ENCODE measurements around the gene SDK1.

SDK1 gene

DNA sequence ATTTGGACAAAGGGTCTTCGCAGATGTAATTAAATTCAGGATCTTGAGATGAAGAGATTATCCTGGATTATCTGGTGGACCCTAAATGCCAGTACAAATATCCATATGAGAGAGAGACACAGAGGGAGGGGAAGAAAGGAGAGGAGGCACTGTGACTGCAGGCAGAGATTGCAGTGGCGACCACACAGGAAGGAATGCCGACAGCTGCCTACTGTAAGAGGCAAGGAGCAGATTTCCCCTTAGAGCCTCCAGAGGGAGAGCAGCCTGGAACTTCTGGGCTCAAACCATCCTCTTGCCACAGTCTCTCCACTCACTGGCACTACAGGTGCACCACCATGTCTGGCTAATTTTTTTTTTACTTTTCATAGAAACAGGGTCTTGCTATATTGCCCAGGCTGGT lies 152.3 kb downstream of the SDK1 start:
- DNase-seq (ENCODE audit: extremely low read depth in 1 of 2, low read depth in 1 of 2): no peak

GRCh38 chr7:3455806-3456595 lies 154.9 kb downstream of the SDK1 start:
- DNase-seq (ENCODE audit: extremely low read depth in 1 of 2, low read depth in 1 of 2): no peak

- DNase-seq (ENCODE audit: extremely low read depth in 1 of 2, low read depth in 1 of 2): no peak
These were observed 158.1 kb downstream of the SDK1 start for GRCh38 chr7:3459111-3459510.

- peak; percentile 22 to 35 for DNase-seq (ENCODE audit: extremely low read depth in 1 of 2, low read depth in 1 of 2)
These were observed 160.9 kb downstream of the SDK1 start for GRCh38 chr7:3461923-3462322.

GRCh38 chr7:3463696-3464095 lies 162.6 kb downstream of the SDK1 start:
- DNase-seq (ENCODE audit: extremely low read depth in 1 of 2, low read depth in 1 of 2): no peak

- DNase-seq (ENCODE audit: extremely low read depth in 1 of 2, low read depth in 1 of 2): peak in 1 of 2 donors; percentile 15
These were observed 164.0 kb downstream of the SDK1 start for GRCh38 chr7:3464900-3465622.

- DNase-seq (ENCODE audit: extremely low read depth in 1 of 2, low read depth in 1 of 2): no peak
These were observed 165.2 kb downstream of the SDK1 start for GRCh38 chr7:3466261-3466660.

DNA sequence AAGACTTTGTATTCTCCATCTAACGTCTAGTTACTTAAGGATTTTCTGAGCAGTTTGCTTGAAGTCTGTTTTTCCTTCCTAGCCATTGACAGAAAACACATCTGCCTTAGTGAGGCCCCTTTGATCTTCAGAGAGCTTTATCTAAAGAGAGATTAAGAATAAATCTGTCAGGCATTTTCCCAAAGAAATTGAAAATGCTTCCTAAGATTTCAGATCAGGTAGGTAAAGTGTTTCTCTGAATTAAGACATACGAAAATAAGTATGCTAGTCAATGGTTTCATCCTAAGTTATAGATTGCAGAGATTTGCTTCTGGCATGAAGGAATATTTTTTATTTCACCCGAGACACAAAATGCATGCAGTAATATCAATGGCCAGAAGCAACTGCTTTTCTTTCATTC lies 168.6 kb downstream of the SDK1 start:
- no peak for DNase-seq (ENCODE audit: extremely low read depth in 1 of 2, low read depth in 1 of 2)

DNA sequence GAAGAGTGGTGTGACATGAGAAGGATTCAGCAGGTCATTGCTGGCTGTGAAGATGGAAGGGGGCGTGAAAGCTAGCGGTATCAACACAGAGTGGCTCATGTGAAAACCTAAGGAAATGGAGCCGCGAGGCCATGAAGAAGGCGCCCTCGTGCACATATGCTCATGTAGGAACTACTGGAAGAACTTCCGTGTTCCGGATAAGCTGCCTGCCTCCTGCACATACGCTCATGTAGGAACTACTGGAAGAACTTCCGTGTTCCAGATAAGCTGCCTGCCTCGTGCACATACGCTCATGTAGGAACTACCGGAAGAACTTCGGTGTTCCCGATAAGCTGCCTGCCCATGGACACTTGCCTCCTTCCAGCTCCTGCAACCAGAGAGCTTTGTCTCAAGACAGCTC lies 179.1 kb downstream of the SDK1 start:
- no peak for DNase-seq (ENCODE audit: extremely low read depth in 1 of 2, low read depth in 1 of 2)

- no peak for DNase-seq (ENCODE audit: extremely low read depth in 1 of 2, low read depth in 1 of 2)
These were observed 180.4 kb downstream of the SDK1 start for GRCh38 chr7:3481435-3481834.

GRCh38 chr7:3482147-3482921 lies 181.3 kb downstream of the SDK1 start:
- DNase-seq (ENCODE audit: extremely low read depth in 1 of 2, low read depth in 1 of 2): no peak

DNA sequence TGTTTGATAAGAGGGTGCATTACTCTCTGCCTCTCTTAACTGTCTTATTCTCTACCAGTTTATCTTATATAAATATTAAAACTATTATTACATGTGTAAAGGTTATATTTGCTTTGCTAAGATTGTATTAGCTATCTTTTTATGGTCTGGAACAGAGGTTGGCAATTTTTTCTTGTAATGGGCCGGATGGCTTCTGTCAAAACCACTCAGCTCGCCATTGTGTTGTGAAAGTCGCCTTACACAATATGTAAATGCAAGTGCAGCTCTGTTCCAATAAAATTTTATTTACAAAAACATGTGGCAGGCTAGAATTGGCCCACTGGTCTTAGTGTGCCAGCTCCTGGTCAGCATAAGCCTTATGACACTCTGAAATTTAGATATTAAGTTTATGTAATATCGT lies 185.8 kb downstream of the SDK1 start:
- DNase-seq (ENCODE audit: extremely low read depth in 1 of 2, low read depth in 1 of 2): no peak

GRCh38 chr7:3488829-3489228 lies 187.8 kb downstream of the SDK1 start:
- DNase-seq (ENCODE audit: extremely low read depth in 1 of 2, low read depth in 1 of 2): no peak

- no peak for DNase-seq (ENCODE audit: extremely low read depth in 1 of 2, low read depth in 1 of 2)
These were observed 192.4 kb downstream of the SDK1 start for GRCh38 chr7:3493499-3493898.

DNA sequence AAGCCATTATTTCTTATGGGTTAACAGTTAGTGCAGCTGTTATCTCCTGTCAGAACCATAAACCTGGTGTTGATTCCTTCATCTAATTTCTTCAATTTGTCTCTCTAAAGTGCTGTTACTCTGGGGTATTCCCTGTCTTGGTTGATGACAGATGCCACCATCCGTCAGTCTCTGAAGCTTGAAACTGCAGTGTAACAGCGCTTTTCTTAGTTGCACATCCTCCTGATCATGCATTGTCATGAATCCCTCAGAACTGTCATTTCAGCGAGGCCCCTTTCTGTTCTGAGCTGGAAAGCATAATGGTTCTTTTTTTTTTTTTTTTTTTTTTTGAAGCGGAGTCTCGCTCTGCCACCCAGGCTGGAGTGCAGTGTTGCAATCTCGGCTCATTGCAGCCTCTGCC lies 193.9 kb downstream of the SDK1 start:
- no peak for DNase-seq (ENCODE audit: extremely low read depth in 1 of 2, low read depth in 1 of 2)

DNA sequence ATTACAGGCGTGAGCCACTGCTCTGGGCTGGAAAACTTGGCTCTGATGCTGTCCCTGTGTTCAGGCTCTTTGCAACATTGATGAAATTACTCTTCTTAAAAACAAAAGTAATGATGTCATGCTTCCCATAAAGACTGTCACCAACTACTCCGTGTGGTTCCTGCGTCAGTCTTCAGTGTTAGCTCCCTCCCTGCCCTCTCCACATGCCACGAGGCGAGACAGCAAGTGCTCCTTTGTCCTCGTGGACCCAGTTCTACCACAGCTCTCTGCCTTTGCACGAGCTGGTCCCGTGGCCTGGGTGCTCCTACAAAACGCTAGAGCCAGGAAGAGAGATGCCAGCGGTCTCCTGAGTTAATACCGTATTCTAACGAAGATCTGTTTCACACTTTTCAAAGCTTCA lies 194.5 kb downstream of the SDK1 start:
- no peak for DNase-seq (ENCODE audit: extremely low read depth in 1 of 2, low read depth in 1 of 2)

GRCh38 chr7:3495954-3496353 lies 194.9 kb downstream of the SDK1 start:
- no peak for DNase-seq (ENCODE audit: extremely low read depth in 1 of 2, low read depth in 1 of 2)

DNA sequence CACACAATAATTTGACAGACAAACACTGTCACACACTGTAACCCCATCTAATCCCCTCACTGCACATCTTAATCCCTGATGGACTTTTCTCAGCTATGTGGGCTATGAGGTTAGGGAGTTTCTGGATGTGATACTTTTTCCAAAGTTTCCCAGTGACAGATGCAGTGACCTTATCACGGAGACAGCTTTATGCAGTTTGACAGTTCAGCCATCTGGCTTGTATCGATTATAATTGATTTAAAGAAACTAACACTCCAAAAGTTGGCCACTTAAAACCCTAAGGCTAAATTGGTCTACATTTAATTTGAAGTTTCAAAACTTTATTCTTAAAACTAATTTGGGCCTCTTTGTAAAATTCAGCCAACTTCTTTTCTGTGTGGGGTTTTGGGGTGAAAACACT lies 196.7 kb downstream of the SDK1 start:
- no peak for DNase-seq (ENCODE audit: extremely low read depth in 1 of 2, low read depth in 1 of 2)

DNA sequence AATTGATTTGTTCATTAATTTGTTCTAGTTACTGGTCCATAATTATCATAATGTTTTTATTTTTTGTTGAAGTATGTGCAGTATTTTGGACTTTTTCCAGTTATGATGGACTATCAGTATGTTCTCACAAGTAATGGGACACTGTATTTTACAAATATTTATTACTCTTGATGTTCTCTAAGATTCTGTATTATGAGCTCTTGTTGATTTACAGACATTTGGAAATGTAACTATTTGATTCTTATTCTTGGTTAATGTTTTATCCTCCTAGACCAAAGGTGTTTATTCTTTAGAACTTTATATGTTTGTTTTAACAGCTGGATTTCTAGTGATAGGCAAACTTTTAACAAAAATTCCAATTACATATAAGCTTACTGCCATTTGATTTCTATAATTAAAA lies 200.6 kb downstream of the SDK1 start:
- no peak for DNase-seq (ENCODE audit: extremely low read depth in 1 of 2, low read depth in 1 of 2)

DNA sequence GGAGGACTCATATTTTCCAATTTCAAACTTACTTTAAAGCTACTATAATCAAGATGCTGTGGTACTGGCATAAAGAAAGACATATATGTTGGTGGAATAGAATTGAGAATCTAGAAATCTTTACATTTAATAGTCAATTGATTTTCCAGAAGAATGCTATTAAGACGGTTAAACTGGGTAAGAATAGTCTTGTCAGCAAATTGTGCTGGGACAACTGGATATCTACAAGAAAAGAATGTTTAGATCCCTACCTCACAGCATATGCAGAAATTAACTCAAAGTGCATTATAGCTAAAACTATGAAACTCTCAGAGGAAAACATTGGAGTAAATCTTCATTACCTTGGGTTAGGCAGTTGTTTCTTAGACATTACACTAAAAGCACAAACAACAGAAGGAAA lies 203.3 kb downstream of the SDK1 start:
- no peak for DNase-seq (ENCODE audit: extremely low read depth in 1 of 2, low read depth in 1 of 2)

DNA sequence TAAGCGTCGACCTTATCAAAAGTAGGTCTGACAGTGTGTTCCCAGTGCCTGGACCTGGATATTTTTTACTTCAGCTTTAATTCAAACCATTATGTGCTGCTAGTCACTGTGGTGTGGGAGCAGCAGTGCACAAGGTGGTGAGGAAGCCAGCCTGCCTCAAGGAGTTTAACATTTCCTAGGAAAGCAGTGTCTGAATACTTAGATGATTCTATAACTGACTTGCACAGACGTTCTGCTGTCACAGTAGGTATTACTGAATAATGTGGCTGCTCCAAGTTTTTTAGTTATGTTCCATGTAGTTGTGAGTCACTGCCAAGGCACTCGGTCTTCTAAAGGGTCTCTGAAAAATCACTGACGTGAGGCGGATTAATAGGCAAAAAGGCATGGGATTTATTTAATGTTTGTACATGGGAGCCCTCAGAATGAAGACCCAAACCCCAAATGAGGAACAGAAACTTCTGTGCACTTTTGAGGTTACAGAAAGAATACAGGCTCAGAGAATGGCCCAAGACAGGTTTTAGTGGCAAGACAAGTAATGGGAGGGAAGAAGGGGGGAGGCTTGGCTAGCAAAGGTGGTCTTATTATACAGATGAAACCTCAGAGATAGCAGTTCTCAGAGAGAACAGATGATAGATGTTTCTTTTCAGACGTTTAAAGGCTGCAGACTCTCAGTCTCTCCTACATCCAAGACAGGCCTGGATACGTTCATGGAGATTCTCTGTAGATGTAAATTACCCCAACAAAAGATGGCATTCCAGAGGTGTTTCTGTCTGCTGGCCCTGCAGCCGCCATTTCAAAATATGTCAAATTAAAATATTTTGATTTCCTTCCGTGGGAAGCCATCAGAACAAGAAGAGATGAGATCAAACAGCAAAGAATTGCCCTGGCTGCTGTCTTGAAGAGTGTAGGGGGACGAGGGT lies 209.3 kb downstream of the SDK1 start:
- no peak for DNase-seq (ENCODE audit: extremely low read depth in 1 of 2, low read depth in 1 of 2)
